NCI-H187 (cell line): Measurements from ENCODE around the gene ACSL3.
"Not testable (repeated sequence)": the region's sequence is repeated elsewhere in the genome, so short reads cannot be mapped to it uniquely, and the experiment has no call there.

Experiments
- DNase-seq, 2 experiments: peaks; one replicate each; lab custom pipeline; 2025; lab: John Stamatoyannopoulos, UW

ACSL3 gene

GRCh38 chr2:222851956-222852617 lies 8.7 kb upstream of the ACSL3 start:
- DNase-seq: no peak

GRCh38 chr2:222854773-222855700 lies 5.8 kb upstream of the ACSL3 start:
- no peak for DNase-seq

GRCh38 chr2:222859786-222860612 lies 837 bp upstream of the ACSL3 start:
- no peak for DNase-seq

GRCh38 chr2:222861411-222862105 lies 722 bp downstream of the ACSL3 start:
- no peak for DNase-seq

- no peak for DNase-seq
Observed at GRCh38 chr2:222862106-222862908, 1.5 kb downstream of the ACSL3 start.

- no peak for DNase-seq
Observed at GRCh38 chr2:222862909-222863544, 2.2 kb downstream of the ACSL3 start.

GRCh38 chr2:222864296-222864695 lies 3.5 kb downstream of the ACSL3 start:
- DNase-seq: no peak

- no peak for DNase-seq
Observed at GRCh38 chr2:222865301-222865700, 4.5 kb downstream of the ACSL3 start.

- no peak for DNase-seq
Observed at GRCh38 chr2:222866358-222866960, 5.6 kb downstream of the ACSL3 start.

- DNase-seq: not testable (repeated sequence)
Observed at GRCh38 chr2:222868560-222869251, 7.9 kb downstream of the ACSL3 start.

GRCh38 chr2:222869252-222869560 lies 8.4 kb downstream of the ACSL3 start:
- no peak for DNase-seq

- no peak for DNase-seq
Observed at GRCh38 chr2:222871291-222871690, 10.5 kb downstream of the ACSL3 start.

- no peak for DNase-seq
Observed at GRCh38 chr2:222872551-222872950, 11.7 kb downstream of the ACSL3 start.

GRCh38 chr2:222875482-222875881 lies 14.6 kb downstream of the ACSL3 start:
- no peak for DNase-seq

- no peak for DNase-seq
Observed at GRCh38 chr2:222876947-222877346, 16.1 kb downstream of the ACSL3 start.

GRCh38 chr2:222877556-222878300 lies 16.9 kb downstream of the ACSL3 start:
- no peak for DNase-seq

- no peak for DNase-seq
Observed at GRCh38 chr2:222878301-222878876, 17.6 kb downstream of the ACSL3 start.

- no peak for DNase-seq
Observed at GRCh38 chr2:222878877-222879603, 18.2 kb downstream of the ACSL3 start.
